Middle frontal gyrus (tissue), 1 donor: ENCODE measurements around the gene HBM.
"Not testable (repeated sequence)": the region's sequence is repeated elsewhere in the genome, so short reads cannot be mapped to it uniquely, and the experiment has no call there.

ENCODE experiments used
- DNase-seq: peaks from one replicate; pipeline ENCODE4 v3.0.0-alpha.2; 2015; ENCODE audit warnings: low spot score; ENCODE audit errors: extremely low spot score

HBM gene, protein sequence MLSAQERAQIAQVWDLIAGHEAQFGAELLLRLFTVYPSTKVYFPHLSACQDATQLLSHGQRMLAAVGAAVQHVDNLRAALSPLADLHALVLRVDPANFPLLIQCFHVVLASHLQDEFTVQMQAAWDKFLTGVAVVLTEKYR

DNA sequence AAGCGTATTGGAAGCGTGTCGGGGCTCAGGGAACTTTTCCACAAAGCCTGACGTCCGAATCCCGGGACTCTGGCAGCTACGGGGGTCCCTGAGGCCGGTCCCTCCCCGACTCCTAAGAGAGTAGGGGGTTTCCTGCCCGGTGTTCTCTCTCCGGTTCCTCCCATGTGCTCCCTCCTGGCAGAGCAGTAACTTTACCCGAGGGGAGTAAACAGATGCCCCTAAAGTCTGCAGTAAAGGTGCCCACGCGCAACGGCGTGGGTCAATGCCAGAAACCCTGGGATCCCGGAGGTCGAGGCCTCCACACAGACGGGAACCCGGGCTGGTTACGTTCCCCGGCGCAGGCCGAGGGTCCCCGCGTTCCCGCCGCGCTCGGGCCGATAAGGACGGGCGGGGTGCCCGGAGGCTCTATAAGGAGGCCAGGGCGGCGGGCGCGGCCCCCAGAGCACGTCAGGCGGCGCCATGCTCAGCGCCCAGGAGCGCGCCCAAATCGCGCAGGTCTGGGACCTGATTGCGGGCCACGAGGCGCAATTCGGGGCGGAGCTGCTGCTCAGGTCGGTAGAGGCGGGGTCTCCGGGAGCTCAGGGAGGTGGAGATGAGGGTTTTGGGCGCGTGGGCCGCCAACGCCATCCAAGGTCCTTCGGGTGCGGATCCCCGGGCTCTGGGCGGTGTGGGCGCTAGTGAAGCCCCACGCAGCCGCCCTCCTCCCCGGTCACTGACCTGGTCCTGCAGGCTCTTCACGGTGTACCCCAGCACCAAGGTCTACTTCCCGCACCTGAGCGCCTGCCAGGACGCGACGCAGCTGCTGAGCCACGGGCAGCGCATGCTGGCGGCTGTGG is at the start of gene HBM:
Gene HBM (plus strand): TSS at position 440 of the 836 bp plus-strand sequence. CDS start 20 bp downstream, at position 460.
- no peak for DNase-seq

DNA sequence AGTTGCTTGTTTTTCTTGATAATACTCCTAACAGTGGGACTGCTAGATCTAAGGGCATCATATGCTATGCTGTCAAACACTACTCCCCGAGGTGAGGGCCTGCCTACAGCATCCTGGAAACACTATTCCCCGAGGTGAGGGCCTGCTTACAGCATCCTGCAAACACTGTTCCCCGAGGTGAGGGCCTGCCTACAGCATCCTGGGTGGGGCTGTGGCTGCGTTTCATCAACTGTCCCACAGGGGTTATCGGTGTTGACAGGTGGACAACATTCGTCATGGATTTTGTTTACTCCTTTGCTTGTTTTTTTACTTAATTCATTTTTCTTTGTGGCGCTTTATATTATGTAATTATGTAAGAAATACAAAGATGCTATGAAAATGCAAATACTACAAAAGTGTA is 49.8 kb upstream of the HBM start:
- DNase-seq = no peak

- DNase-seq = no peak
Observed at GRCh38 chr16:117379-118365, 48.1 kb upstream of the HBM start.

DNA sequence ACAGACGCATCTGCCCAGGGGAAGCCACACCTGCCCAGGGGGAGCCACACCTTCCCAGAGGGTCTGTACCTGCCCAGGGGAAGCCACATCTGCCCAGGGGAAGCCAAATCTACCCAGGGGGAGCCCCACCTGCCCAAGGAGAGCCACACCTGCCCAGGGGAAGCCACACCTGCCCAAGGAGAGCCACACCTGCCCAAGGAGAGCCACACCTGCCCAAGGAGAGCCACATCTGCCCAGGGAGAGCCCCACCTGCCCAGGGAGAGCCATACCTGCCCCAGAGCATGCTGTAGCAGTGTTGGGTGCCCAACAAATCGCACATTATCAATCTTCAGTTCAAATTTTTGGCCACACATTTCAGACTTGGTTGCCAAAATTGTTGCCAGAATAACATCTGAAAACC is 46.9 kb upstream of the HBM start:
- DNase-seq = no peak

DNA sequence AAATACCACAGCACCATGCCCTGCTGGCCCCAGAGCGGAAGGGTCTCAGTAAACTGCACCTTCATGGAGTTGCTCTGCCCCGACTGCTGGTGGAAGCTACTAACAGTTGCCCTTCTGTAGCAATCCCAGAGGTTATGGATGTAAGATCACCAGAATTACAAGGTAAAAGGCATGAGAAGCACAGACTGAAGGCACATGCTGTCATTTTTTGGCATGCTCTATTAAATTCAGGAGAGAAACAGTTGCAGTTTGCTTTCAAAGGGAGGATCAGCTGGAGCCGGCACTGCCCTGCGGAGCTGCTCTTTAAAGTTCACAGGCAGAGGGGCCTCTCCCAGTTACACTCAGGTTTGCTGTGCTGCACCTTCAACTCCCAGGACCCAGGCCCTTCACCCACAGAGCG is 46.5 kb upstream of the HBM start:
- DNase-seq = no peak

DNA sequence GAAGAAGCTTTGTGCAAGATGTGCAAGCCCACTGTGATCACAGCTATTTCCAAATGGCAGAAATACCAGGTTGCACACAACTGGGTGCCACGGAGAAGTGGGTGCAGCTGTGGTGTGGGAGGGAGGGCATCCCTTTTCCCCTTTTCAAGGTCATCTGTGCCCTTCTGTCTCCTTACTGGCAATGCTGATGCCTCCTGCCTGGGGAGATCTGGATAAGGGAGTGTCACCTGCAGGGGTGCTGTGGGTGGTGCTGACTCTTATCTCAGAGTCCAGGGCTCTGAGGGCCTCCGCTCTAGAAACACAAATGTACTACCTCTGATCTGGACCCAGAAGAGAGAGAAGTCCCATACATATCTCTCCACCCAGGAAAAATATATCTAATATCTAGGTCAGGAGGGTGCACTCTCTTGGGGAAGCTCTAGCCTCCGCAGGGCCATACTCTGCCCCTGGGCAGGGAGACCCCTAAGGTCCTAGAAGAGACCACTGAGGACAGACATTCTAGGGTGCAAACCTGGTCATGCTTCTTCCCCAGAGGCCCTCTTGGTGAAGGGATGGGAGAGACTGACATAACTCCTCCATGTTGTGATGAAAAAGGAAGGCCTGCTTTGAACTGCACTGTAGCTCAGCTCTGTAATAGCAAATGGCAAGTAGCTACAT is 45.8 kb upstream of the HBM start:
- DNase-seq = no peak

- DNase-seq = no peak
Observed at GRCh38 chr16:120756-121155, 45.0 kb upstream of the HBM start.

DNA sequence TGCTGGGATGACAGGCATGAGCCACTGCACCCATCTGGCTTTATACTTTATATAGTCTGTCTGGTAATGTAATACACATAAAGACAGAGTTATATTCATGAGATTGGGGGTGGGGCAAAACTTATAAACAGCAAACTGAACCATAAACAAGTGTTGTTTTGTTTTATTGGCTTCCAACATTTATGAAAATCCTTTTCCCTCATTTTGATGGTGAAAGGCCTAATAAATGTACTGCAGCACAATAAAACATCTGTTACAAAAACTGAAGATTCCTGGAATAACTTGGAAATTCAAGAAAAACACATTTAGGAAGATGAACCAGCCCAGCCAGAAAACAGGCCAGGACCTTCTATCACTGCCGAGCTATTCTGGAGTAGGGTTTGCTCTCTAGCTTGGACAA is 43.4 kb upstream of the HBM start:
- no peak for DNase-seq

- not testable (repeated sequence) for DNase-seq
Observed at GRCh38 chr16:123558-124350, 42.0 kb upstream of the HBM start.

- DNase-seq = no peak
Observed at GRCh38 chr16:125011-125410, 40.8 kb upstream of the HBM start.

DNA sequence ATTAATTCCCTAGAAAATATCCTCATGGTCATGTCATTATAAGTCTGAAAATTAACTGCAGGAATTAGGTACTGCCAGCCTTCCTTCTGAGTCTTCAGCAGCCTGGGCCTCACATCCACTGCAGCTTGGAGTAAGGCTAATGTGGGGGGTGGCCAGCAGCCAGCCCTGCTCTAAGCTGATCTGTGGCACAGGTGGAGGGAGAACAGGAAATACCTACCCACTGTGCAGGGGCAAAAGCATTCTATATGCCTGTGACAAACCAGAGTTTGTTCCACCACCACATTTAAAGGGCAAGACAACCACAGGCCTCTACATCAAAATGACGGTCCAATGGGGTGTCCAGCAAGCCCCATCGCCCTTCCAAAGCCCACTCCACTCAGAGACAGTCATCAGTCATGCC is 36.7 kb upstream of the HBM start:
- no peak for DNase-seq

- DNase-seq = no peak
Observed at GRCh38 chr16:130533-131173, 35.1 kb upstream of the HBM start.

GRCh38 chr16:132120-132519 is 33.7 kb upstream of the HBM start:
- no peak for DNase-seq

GRCh38 chr16:133716-134115 is 32.1 kb upstream of the HBM start:
- DNase-seq = no peak

DNA sequence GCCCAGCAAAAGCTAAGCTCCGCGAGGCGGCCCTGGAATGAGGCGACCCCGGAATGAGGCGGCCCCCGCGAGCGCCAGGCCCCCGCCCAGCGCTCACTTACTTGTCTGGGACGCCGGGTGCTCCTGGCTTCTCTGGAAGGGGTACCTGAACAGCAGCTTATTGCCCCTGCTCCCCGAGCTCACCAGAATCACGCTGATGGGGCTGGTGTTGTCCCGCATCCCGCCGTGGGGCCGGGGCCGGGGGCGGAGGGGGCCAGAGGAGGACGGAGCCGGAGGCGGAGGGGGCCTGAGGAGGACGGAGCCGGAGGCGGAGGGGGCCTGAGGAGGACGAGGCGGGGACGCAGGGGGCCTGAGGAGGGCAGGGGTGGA is 27.7 kb upstream of the HBM start:
- DNase-seq = no peak

- no peak for DNase-seq
Observed at GRCh38 chr16:140175-140857, 25.5 kb upstream of the HBM start.

DNA sequence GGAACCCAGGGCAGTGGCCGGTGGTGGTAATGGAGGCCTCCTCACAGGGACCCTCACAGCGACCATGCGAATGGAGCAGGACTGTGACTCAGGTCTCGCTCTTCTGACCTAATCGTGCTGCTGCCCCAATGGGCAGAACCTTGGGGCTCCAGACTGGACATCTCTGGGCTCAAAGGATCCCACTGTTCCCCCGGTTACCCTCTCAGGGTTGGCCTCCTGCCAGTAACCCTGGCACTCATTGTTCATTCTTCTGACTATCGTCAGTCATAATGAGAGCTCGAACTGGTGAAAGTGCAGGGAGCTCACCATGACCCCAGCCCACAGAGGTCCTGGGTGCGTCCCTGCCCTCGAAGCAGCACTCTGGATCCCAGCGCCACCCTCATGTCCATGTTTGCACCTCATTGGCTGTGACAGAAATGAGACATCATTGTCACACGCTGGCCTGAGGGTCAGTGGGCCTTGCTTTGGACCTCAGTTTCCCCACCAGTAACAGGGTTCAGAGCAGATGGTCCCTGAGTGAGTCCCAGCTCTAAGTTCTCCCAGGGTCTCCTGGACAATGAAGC is 23.3 kb upstream of the HBM start:
- no peak for DNase-seq

DNA sequence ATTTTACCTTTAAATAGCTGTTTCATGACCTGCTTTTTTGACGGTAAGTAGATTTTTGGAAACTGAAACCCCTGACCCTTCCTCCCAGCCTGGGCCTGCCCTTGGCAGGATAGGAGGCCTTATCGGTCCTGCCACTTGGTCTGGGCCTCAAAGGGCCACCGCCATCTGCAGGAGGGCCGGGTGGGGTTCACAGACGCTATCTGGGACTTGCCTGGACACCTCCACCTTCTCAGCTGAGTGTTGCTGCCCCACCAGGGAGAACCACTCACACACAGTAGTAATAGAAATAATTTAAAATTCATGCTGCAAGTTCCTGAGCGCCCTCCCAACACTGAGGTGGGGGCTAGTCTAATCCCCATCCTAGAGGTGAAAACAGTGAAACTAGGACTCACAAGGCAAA is 22.7 kb upstream of the HBM start:
- DNase-seq = no peak

- DNase-seq = no peak
Observed at GRCh38 chr16:143456-143855, 22.3 kb upstream of the HBM start.
